ENCODE results near the gene OGFR.
A peak's percentile ranks its signal among the peaks of the same experiment; 100 is the strongest.

The OGFR gene

GRCh38 chr20:62770111-62770910, 34.3 kb upstream of the OGFR start:
- no peak for DNase-seq

- no peak for DNase-seq
Measured at GRCh38 chr20:62770916-62771315, 33.7 kb upstream of the OGFR start.

- DNase-seq = no peak
Measured at GRCh38 chr20:62771396-62772102, 33.1 kb upstream of the OGFR start.

- no peak for DNase-seq
Measured at GRCh38 chr20:62772103-62772611, 32.5 kb upstream of the OGFR start.

- no peak for DNase-seq
Measured at GRCh38 chr20:62772619-62772989, 32.0 kb upstream of the OGFR start.

- DNase-seq = no peak
Measured at GRCh38 chr20:62772990-62773844, 31.4 kb upstream of the OGFR start.

GRCh38 chr20:62773845-62774714, 30.6 kb upstream of the OGFR start:
- DNase-seq = no peak

- no peak for DNase-seq
Measured at GRCh38 chr20:62774762-62775161, 29.9 kb upstream of the OGFR start.

- DNase-seq = no peak
Measured at GRCh38 chr20:62775206-62775605, 29.4 kb upstream of the OGFR start.

GRCh38 chr20:62776035-62776691, 28.5 kb upstream of the OGFR start:
- no peak for DNase-seq

- peak; percentile 46 for DNase-seq
Measured at GRCh38 chr20:62776692-62777527, 27.7 kb upstream of the OGFR start.

- no peak for DNase-seq
Measured at GRCh38 chr20:62777528-62777830, 27.2 kb upstream of the OGFR start.

- DNase-seq = no peak
Measured at GRCh38 chr20:62778058-62778457, 26.6 kb upstream of the OGFR start.

GRCh38 chr20:62778601-62779416, 25.8 kb upstream of the OGFR start:
- no peak for DNase-seq

- DNase-seq = no peak
Measured at GRCh38 chr20:62779417-62779685, 25.3 kb upstream of the OGFR start.

GRCh38 chr20:62780204-62780603, 24.4 kb upstream of the OGFR start:
- no peak for DNase-seq

- DNase-seq = no peak
Measured at GRCh38 chr20:62780696-62781095, 23.9 kb upstream of the OGFR start.

GRCh38 chr20:62782149-62782892, 22.3 kb upstream of the OGFR start:
- no peak for DNase-seq

GRCh38 chr20:62782893-62783278, 21.7 kb upstream of the OGFR start:
- DNase-seq = no peak

- no peak for DNase-seq
Measured at GRCh38 chr20:62784497-62784896, 20.1 kb upstream of the OGFR start.

Data from activated CD4-positive, alpha-beta T cell treated with anti-CD3 and anti-CD28 coated beads, Interleukin-2, amount 50 U/mL, for 1 hour (primary cell).